Thyroid gland (tissue), 4 donors: ENCODE data around the gene KDM2B.

Experiments
- POLR2A ChIP-seq, 2 donors: fragments of 450-650 bp; IDR thresholded peaks; one replicate each; pipeline ENCODE4 v1.6.1; 2017; ENCODE audit warnings: antibody characterized with exemption in 2 of 2, mild to moderate bottlenecking in 2 of 2, moderate library complexity in 1 of 2
- TF ChIP-seq, protein P1 (sequence below), 6 experiments: fragments of 200-600 bp in 3 of 6; fragments of 450-650 bp in 3 of 6; sonication (generic) in 3 of 6; IDR thresholded peaks; one replicate each; pipeline ENCODE4 v1.5.1; 2016 to 2019; ENCODE audit warnings: antibody characterized with exemption in 6 of 6, mild to moderate bottlenecking in 2 of 6, inconsistent platforms in 1 of 6, moderate library complexity in 1 of 6

GRCh38 chr12:121575051-121575450, 5.8 kb downstream of the KDM2B start:
- TF ChIP-seq, protein P1, sequence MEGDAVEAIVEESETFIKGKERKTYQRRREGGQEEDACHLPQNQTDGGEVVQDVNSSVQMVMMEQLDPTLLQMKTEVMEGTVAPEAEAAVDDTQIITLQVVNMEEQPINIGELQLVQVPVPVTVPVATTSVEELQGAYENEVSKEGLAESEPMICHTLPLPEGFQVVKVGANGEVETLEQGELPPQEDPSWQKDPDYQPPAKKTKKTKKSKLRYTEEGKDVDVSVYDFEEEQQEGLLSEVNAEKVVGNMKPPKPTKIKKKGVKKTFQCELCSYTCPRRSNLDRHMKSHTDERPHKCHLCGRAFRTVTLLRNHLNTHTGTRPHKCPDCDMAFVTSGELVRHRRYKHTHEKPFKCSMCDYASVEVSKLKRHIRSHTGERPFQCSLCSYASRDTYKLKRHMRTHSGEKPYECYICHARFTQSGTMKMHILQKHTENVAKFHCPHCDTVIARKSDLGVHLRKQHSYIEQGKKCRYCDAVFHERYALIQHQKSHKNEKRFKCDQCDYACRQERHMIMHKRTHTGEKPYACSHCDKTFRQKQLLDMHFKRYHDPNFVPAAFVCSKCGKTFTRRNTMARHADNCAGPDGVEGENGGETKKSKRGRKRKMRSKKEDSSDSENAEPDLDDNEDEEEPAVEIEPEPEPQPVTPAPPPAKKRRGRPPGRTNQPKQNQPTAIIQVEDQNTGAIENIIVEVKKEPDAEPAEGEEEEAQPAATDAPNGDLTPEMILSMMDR (IDR thresholded peaks at IDR 0.05): no peak
- no peak for TF ChIP-seq POLR2A (IDR thresholded peaks at IDR 0.05)
